Measurements from ENCODE around the gene AAMP.
A peak's percentile ranks its signal among the peaks of the same experiment; 100 is the strongest.

The AAMP gene

GRCh38 chr2:218270721-218271486 lies 967 bp upstream of the AAMP start:
- Histone ChIP-seq H3K4me3 (replicated peaks; ENCODE audit: low read depth, low read length) (peak overlapping the region; percentile 87), H3K36me3 (ENCODE audit: control insufficient read depth, insufficient read depth, low read length) (peaks cover 17% of the 10 kb centered on the region), H3K27me3 (replicated peaks; ENCODE audit: control insufficient read depth, insufficient read depth, low read length) (no peaks in the 10 kb centered on the region)
- DNase-seq (ENCODE audit: extremely low read depth, insufficient read length) = no peak
- TF ChIP-seq, protein P1, sequence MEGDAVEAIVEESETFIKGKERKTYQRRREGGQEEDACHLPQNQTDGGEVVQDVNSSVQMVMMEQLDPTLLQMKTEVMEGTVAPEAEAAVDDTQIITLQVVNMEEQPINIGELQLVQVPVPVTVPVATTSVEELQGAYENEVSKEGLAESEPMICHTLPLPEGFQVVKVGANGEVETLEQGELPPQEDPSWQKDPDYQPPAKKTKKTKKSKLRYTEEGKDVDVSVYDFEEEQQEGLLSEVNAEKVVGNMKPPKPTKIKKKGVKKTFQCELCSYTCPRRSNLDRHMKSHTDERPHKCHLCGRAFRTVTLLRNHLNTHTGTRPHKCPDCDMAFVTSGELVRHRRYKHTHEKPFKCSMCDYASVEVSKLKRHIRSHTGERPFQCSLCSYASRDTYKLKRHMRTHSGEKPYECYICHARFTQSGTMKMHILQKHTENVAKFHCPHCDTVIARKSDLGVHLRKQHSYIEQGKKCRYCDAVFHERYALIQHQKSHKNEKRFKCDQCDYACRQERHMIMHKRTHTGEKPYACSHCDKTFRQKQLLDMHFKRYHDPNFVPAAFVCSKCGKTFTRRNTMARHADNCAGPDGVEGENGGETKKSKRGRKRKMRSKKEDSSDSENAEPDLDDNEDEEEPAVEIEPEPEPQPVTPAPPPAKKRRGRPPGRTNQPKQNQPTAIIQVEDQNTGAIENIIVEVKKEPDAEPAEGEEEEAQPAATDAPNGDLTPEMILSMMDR (IDR thresholded peaks at IDR 0.05; ENCODE audit: insufficient read depth, low read length, poor library complexity, severe bottlenecking) = no peak

DNA sequence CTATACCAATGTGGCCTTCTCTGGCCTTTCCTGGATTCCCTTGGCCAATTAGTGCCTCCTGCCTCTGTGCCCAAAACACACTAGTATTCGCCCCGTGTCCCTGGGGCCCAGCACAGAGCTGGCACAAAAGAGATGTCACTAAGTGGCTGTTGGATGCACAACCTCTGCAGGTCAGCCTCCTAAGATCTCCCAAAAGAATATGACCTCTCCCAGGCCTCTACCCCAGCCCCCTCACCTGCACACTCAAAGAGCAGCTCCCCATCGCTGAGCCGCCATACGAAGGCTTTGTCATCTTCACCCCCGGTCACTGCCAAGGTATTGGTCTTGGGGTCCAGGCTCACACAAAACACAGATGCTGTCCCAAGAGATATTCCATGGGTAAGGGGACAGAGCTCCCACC lies 2.7 kb downstream of the AAMP start:
- peaks cover 31% of the 10 kb centered on the region for H3K36me3 ChIP-seq (ENCODE audit: control insufficient read depth, insufficient read depth, low read length)
- no peaks in the 10 kb centered on the region for H3K27me3 ChIP-seq (replicated peaks; ENCODE audit: control insufficient read depth, insufficient read depth, low read length)

DNA sequence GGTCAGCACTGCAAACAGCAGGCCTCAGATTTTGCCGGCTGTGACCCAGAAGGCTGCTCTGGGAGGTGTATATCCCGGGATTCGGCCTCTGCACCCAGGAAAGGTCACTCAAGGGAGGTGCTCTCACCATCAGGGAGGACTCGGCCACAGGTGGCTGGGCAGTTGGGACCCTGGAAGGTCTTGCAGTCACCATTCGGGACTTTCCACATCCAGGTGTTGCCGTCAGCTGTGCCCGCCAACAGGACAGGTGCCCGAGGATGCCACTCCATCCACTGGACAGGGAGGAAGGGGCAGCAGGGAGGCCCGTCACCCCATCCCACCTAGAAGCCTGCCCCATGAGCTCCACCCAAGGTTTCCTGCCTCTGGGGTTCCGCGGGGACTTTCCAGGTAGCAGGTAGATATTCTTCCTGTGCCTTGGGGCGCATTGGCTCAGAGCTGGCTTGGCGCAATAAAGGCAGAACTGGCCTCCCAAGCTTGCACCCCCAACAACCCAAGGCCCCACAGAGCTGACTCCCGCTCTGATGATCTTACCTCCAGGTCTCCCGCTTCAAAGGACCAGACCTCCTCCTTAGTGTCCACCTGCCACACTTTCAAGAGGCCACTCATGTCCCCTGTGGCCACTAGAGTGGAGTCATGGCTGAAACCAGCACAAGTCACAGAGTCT lies 3.5 kb downstream of the AAMP start:
- Histone ChIP-seq H3K36me3 (ENCODE audit: control insufficient read depth, insufficient read depth, low read length) (peaks cover 31% of the 10 kb centered on the region), H3K4me3 (replicated peaks; ENCODE audit: low read depth, low read length) (no peak overlapping the region), H3K27me3 (replicated peaks; ENCODE audit: control insufficient read depth, insufficient read depth, low read length) (no peaks in the 10 kb centered on the region)
- DNase-seq (ENCODE audit: extremely low read depth, insufficient read length) = no peak
- TF ChIP-seq, protein P1 (IDR thresholded peaks at IDR 0.05; ENCODE audit: insufficient read depth, low read length, poor library complexity, severe bottlenecking) = no peak

More for the DNA sequence above, 2.7 kb downstream of the AAMP start:
- TF ChIP-seq, protein P1 (IDR thresholded peaks at IDR 0.05; ENCODE audit: insufficient read depth, low read length, poor library complexity, severe bottlenecking) = no peak
- H3K4me3 ChIP-seq (replicated peaks; ENCODE audit: low read depth, low read length) = no peak overlapping the region
- DNase-seq (ENCODE audit: extremely low read depth, insufficient read length) = no peak

- TF ChIP-seq, protein P1 (IDR thresholded peaks at IDR 0.05; ENCODE audit: insufficient read depth, low read length, poor library complexity, severe bottlenecking) = no peak
- peaks cover 31% of the 10 kb centered on the region for H3K36me3 ChIP-seq (ENCODE audit: control insufficient read depth, insufficient read depth, low read length)
- H3K27me3 ChIP-seq (replicated peaks; ENCODE audit: control insufficient read depth, insufficient read depth, low read length) = no peaks in the 10 kb centered on the region
- DNase-seq (ENCODE audit: extremely low read depth, insufficient read length) = no peak
- no peak overlapping the region for H3K4me3 ChIP-seq (replicated peaks; ENCODE audit: low read depth, low read length)
These were observed 4.3 kb downstream of the AAMP start for GRCh38 chr2:218265626-218266025.

DNA sequence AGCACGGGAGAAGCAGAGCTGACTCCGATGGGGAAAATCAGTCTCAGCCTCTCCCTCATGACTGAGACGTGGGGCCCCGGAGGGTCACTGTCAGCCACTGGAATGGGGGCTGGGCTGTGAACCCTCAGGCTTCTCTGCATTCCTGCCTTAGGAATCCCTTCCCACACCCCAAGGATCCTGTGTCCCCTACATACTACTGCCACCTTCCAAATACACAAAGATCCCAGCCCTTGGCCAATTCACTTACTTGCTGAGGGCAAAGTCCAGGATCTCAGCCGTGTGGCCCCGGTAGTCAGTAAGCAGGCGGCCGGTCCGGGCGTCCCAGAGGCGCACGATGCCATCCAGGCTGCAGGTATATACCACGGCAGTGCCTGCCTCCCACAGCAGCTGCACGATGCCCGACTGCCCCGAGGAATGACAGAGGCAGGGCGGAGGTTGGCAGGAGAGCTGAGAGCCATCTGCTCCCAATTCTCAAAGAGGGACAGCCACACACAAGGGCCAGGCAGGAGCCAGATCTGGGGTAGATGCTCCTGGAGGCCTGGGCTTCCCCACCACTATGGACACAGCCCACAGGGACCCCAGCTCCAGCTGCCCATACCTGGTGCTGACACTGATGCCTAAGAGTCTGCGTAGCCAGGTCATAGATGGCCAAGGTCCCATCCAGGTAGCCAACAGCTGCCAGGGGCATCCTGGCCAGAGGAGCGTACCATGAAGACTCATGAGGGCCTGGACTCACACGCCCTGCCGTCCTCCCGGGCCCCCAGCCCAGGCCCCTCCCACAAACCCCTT lies 5.0 kb downstream of the AAMP start:
- Histone ChIP-seq H3K36me3 (ENCODE audit: control insufficient read depth, insufficient read depth, low read length) (peaks cover 31% of the 10 kb centered on the region), H3K27me3 (replicated peaks; ENCODE audit: control insufficient read depth, insufficient read depth, low read length) (no peaks in the 10 kb centered on the region), H3K4me3 (replicated peaks; ENCODE audit: low read depth, low read length) (no peak overlapping the region)
- TF ChIP-seq, protein P1 (IDR thresholded peaks at IDR 0.05; ENCODE audit: insufficient read depth, low read length, poor library complexity, severe bottlenecking) = no peak
- DNase-seq (ENCODE audit: extremely low read depth, insufficient read length) = no peak
